HG03025 (cell line): Measurements from ENCODE around the gene ARID2.

Experiments
- ATAC-seq: cut with Tn5 transposase; IDR thresholded peaks from one replicate; pipeline ENCODE4 v1.9.1; 2021; ENCODE audit warnings: mild to moderate bottlenecking, moderate library complexity; ENCODE audit not compliant: unreplicated experiment, low FRiP score

ARID2 gene, protein sequence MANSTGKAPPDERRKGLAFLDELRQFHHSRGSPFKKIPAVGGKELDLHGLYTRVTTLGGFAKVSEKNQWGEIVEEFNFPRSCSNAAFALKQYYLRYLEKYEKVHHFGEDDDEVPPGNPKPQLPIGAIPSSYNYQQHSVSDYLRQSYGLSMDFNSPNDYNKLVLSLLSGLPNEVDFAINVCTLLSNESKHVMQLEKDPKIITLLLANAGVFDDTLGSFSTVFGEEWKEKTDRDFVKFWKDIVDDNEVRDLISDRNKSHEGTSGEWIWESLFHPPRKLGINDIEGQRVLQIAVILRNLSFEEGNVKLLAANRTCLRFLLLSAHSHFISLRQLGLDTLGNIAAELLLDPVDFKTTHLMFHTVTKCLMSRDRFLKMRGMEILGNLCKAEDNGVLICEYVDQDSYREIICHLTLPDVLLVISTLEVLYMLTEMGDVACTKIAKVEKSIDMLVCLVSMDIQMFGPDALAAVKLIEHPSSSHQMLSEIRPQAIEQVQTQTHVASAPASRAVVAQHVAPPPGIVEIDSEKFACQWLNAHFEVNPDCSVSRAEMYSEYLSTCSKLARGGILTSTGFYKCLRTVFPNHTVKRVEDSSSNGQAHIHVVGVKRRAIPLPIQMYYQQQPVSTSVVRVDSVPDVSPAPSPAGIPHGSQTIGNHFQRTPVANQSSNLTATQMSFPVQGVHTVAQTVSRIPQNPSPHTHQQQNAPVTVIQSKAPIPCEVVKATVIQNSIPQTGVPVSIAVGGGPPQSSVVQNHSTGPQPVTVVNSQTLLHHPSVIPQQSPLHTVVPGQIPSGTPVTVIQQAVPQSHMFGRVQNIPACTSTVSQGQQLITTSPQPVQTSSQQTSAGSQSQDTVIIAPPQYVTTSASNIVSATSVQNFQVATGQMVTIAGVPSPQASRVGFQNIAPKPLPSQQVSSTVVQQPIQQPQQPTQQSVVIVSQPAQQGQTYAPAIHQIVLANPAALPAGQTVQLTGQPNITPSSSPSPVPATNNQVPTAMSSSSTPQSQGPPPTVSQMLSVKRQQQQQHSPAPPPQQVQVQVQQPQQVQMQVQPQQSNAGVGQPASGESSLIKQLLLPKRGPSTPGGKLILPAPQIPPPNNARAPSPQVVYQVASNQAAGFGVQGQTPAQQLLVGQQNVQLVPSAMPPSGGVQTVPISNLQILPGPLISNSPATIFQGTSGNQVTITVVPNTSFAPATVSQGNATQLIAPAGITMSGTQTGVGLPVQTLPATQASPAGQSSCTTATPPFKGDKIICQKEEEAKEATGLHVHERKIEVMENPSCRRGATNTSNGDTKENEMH (N-terminal part only)

DNA sequence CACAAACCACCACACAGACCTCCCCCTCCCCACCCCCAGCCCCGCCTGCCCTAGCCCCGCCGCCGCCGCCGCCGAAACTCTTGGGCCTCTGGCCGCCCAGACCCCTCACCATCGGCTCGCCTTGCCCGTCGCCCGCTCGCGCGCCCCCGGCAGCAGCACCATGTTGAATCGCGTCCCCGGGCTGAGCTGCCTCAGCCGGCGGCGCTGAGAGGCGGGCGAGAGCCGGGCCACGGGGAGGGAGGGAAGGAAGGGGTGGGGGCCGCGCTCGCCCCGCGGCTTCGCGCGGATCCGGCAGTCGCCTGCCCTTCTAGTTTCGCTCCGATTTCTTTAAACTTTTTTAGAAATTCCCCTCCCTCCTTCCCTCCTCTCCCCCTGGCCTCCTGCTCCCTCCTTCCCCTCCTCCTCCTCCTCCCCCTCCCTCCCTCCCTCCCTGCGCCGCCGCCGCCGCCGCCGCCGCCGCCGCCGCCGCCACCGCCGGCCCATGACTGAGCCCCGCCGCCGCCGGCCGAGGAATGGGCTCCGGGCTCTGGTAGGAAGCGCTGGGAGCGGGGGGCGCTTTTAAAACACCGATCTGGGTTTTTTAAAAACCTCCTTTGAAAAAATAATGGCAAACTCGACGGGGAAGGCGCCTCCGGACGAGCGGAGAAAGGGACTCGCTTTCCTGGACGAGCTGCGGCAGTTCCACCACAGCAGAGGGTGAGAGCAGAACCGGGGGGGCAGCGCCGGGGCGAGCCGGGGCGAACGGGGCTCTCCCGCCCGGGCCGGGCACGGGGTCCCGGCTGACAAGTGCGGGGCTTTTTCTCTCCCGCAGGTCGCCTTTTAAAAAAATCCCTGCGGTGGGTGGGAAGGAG is at the start of gene ARID2:
ARID2 (plus strand) TSS at position 474 of the 851 bp plus-strand sequence; CDS start at position 605, 131 bp downstream.
- ATAC-seq = peak; percentile 8

DNA sequence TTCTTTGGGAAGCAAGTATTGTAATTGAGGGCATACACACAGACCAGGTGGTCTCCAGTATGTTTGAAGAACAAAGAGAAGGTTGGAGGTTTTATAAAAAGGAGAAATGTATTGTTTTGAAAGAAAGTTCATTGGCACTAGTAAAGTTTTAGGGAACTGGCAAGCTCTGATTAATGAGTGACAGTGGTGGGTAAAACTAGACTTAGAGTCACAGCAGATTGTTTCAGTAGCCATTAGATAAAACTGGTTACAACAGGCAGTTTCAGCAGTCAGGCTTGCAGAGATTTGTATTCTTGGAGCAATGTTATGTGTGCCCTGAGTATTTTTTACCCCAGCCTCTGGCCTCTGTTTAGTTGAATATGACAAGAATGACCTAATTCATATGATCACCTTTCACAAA is 49.1 kb upstream of the ARID2 start:
- ATAC-seq = no peak

DNA sequence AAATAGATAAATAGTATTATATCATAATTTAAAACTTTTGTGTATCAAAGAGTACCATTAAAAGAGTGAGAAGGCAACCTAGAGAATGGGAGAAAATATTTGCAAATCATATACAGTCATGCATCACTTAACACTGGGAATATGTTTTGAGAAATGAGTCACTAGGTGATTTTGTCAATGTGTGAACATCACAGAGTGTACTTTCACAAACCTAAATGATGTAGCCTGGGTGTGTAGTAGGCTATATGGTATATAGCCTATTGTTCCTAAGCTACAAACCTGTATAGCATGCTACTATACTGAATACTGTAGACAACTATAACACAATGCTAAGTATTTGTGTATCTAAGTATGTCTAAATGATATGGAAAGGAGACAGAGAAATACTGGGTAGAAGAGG is 48.0 kb upstream of the ARID2 start:
- no peak for ATAC-seq

DNA sequence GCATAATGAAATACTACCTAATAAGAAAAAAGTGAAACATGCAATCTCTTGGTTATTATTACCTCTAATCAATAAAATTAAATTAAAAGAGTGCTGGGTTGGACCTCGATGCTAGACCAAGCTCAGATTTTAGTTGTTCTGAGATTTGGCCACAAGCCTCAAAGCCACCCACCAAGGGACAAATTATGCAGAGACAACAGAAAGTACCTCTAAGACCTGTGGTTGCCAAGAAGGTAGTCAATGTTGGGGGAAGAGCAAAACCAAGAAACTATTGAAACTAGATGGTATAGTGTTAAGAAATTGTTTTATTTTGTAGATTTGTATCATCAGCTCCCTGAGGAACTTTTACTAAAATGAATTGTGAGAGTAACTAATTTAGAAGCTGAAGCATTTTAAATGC is 43.8 kb upstream of the ARID2 start:
- ATAC-seq = no peak

DNA sequence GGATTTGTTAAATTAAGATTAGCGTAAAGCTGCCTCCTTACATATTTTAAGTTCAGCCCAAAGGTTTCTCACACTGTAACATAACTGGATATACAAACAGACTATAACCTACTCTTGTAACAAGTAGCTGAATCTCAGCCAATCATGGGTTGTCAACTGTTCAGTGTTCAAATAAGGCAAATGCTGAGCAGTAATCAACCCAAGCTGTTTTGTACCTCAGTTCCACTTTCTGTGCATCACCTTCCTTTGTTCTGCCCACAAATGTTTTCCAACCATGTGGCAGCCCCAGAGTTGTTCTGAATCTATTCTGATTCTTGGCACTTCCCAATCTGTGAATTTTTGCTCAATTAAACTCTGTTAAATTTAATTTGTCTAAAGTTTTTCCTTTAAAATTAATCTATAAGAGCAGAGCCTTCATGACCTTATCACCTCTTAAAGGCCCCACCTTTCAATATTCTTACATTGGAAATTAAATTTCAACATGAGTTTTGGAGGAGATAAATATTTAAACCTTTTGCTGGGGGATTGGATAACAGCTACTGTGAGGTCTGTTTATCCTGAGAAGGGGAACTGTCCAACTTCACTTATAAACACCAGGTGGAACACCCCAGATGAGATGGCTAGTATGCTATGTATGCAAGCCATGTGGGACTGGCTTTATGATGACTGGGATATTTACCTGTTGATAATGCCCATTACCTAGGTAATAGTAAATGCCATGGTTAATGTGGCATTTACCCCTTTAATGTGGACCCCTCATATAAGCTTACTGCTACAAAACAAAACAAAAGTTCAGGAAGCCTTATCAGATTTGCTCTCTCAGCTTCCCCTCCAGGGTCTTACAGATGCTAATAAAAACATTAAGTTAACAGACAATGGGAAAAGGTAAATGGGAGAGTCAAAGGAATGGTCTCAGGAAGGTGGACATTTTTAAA is 42.2 kb upstream of the ARID2 start:
- no peak for ATAC-seq

DNA sequence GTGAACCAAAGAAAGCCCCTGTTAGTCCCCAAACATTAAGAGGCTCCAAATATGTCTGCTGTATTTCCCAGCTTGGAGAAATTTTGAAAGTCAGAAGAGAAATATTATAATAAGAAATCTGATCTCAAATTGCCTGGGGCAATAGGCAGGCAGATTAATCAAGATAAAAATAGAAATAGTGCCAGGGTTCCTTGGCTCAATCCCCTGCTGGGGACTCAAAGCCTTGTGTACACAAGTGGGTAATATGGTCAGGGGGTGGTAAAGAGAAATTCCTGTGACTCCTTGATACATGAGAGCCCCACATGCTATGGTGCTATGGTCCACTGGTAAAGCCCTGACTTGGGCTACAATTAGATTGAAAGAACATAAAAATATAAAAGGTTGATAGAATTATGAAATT is 41.3 kb upstream of the ARID2 start:
- no peak for ATAC-seq

DNA sequence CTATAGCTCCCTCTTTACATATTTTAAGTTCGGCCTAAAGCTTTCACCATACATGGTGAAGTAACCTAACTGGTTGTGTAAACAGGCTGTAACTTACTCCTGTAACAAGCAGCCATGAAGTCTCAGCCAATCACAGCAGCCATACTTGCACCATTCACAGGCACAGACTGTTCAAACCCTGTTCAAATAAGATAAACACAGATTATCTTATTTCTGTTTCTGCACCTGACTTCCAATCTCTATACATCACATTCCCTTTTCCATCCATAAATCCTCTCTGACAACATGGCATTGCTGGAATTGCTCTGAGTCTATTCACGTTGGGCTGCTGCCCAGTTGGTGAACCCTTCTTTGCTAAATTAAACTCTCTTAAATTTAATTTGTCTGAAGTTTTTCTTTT is 34.5 kb upstream of the ARID2 start:
- no peak for ATAC-seq

DNA sequence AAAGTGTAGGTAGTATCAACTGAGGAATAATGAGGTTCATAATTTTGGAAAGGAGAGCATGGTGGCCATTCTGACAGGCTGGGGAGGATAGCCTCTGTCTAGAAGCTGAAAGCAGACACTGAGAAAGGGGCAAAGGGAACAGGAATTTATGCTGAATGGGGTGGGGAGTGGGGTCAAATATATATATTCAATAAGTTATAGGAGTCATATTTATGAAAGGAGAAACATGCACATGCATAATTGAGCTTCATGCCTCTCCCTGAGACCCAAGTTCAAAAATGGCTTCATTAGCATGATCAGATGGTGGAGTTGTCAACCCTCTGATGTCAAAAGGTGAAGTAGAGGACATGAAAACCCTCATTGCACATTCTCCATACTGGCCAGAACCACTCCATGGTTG is 33.9 kb upstream of the ARID2 start:
- ATAC-seq = no peak

DNA sequence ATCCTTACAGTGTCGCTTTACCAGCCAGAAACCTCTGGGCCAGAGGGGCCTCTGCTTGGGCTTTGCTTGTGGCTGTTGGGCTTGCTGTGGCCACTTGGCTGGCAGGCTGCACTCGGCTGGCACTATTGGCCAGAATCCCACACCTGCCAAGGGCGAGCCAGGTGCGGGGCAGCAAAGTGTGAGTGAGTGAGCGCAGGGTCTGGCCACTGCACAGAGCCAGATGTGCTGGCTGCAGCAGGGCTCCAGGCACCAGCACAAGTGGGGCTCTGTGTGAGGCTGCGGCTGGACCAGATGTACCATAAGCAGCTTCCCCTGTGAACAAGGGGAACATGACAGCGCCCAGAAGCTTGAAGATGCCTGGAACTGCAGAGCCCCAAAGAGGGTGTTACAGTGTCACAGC is 33.5 kb upstream of the ARID2 start:
- ATAC-seq = no peak

DNA sequence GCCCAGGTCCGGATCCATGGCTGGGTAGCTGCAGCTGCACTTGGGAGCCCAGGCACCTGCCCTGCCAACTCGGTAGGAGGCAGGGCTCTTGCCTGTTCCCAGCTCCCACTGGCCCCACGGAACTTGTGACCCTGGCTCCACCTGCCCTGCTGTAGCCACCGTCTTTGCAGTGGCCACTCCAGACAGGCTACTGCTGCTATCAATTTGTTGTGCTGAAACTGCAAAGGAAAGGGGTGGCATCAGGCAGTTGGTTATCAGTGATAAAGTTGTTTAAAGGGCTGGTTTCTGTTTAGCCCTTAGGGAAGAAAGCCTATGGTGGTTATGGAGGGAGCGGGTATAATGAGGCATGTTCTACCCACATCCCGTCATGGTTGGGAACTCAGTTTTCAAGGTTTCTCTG is 32.1 kb upstream of the ARID2 start:
- no peak for ATAC-seq

DNA sequence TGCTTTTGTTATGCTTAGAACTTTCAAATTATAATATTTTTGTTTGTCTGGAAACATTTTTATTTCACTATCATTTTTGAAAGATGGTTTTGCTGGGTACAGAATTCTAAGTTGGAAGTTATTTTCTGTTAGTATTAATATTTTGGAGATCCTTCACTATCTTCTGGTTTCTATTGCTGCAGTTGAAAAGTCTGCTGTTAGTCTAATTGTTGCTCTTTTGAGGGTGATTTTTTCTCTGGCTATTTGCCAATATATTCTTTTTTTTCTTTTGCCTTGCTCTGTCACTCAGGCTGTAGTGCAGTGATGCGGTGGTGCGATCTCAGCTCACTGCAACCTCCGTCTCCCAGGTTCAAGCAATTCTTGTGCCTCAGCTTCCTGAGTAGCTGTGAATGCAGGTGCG is 28.2 kb upstream of the ARID2 start:
- no peak for ATAC-seq

DNA sequence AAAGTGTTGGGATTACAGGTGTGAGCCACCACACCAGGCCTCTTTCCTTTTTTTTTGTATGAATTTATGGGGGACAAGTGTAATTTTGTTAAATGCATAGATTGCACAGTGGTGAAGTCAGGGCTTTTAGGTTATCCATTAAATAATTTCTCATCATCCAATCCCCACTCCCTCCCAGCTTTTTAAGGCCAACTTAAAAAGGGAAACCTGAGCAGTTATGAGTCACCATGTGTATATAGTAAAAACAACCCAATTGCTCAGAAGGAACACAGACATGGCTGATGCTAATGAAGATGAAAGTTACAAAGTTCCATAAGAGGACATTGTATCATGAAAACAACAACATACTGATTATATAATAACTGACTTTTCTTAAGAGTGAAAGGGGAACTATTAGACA is 25.6 kb upstream of the ARID2 start:
- no peak for ATAC-seq

DNA sequence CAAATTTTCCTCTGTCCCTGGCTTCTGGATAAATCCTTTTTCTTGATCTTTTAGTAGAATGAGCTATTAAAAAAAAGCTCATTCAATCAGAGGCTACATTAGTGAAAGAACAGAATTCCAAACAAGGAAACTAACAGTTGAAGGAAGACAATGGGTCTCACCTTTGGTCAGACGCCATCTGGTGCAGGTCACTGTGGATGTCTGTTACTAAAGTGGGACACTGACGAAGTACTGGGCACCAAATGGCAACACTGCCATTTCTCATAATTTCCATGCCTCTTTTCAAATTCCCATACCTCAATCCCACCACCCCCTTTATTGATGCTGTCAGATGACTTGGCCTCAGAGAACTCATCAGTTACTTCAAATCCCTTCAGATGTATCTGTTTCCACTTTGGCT is 24.5 kb upstream of the ARID2 start:
- ATAC-seq = no peak

DNA sequence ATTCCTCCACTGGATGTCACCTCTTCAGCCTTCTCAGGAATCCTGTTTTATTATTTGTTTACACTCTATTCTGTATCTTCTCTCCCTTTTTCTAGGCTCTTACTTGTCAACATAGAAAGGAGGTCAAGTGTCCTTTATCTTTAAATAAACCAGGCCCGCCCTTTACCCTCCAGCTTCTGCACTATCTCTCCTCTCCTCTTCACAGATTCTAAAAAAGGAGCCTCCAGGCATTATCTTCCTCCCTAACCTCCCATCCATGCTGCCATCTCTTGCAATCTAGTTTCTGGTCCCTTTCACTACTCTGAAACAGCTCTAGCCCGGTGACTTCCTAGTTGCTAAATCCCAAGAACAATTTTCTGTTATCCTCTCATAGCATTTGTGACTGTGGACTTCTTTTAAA is 24.1 kb upstream of the ARID2 start:
- no peak for ATAC-seq

DNA sequence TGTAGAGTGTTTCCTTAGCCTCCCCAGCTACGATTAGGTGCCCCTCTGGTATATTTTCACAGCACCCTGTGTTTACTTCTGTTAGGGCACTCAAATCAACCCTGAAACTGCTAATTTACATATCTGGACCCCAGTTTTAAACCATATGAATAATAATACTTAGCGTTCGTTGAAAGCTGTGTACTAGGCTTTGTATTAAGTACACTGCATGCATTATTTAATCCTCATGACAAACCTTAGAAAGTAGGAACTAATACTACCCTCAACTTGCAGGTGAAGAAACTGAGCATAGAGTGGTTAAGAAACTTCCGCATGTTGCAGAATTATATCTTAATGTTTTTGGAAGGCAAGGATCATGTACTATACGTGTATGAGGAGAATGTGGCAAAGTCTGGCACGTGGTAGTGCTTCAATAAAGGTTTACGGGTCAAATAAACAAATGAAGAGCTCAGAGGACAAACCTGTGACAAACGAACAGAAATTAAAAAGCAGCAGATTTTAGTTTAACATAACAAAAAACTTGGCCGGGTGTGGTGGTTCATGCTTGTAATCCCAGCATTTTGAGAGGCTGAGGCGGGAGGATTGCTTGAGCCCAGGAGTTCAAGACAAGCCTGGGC is 22.2 kb upstream of the ARID2 start:
- ATAC-seq = no peak

DNA sequence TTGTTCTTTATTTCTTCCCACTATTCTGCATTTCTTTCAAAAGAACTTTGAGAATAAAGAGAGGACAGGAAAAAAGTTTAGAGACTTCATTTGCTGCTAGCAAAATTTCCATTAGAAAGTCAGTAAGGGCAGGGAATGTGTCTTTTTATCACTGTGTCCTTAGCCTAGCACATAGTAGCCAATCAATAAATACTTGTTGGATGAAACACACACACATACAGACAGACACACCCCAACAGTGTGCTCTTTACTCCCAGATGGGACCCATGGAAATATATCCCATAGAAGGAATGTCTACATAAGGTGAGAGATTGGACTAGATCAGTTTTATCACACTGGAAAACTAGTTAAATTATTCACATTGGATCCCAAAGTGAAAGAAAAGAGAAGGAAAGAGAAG is 21.1 kb upstream of the ARID2 start:
- ATAC-seq = no peak

DNA sequence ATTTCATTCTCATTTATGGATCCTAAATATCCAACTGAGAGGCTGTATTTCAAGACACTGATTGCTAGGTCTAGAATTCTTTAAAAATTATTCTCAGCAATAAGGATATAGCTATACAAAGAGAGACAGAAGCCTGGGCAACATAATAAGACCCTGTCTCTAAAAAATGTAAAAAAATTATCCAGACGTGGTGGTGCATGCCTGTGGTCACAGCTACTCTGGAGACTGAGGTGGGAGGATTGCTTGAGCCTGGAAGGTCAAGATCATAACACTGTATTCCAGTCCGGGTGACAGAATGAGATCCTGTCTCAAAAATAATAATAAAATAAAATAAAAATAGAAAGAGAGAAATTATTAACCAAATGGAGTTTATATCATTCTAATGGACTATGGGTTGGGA is 20.6 kb upstream of the ARID2 start:
- ATAC-seq = no peak

DNA sequence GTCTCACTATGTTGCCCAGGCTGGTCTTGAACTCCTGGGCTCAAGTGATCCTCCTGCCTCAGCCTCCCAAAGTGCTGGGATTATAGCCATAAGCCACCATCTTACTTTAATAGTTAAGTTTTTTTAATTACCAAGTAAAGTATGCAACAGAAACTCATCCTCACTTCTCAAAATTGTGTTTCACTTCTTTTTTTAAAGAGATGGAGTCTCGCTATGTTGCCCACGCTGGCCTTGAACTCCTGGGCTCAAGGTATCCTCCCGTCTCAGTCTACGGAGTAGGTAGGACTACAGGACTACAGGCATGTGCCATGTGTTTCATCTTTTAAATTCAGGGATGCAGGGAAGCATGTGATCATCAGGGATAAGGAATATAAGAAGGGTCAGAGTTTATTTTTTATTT is 17.2 kb upstream of the ARID2 start:
- ATAC-seq = no peak

DNA sequence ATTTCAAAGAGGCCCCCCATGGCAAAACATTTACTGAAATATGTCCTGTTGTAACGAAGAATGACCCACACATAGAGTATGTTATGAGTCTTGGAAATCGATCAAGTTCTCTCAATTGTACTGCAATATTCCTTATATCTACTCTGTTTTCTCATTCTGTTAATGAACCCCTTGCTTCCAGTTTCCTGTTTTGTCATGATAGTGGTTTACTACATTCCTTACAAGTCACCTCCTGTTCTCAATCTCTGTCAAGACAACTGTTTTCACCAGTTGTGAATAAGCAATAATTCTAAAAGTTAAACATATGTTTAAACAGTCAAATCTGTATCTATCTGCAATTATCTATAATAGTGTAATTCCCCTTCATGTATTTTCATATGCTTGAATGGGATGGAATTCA is 16.4 kb upstream of the ARID2 start:
- no peak for ATAC-seq
